HepG2 (cell line): ENCODE data around the gene GPR62. TPM values are rescaled to one million over a fixed set of nuclear protein-coding genes. Genes with fewer than 3 reads are reported as not detected.

ENCODE experiments used
- KDM6A ChIP-seq: IDR thresholded peaks from 2 replicates; pipeline ENCODE4 v1.6.1; 2016; ENCODE audit warnings: low read depth
- MXD4 ChIP-seq: IDR thresholded peaks from 2 replicates; pipeline ENCODE4 v1.6.1; 2016; ENCODE audit warnings: mild to moderate bottlenecking, missing biosample characterization, missing genetic modification reagents
- ONECUT2 ChIP-seq: sonication (generic); formaldehyde crosslinking; IDR thresholded peaks from 2 replicates; pipeline ENCODE4 v1.4.0; 2020; ENCODE audit warnings: missing genetic modification reagents
- SIN3A ChIP-seq: IDR thresholded peaks from 2 replicates; pipeline ENCODE4 v1.6.1; 2011; ENCODE audit warnings: low read depth, mild to moderate bottlenecking, control low read depth, low read length, borderline replicate concordance
- SOX5 ChIP-seq: IDR thresholded peaks from 2 replicates; pipeline ENCODE4 v1.6.1; 2016; ENCODE audit warnings: borderline replicate concordance
- ZNF768 ChIP-seq: sonication (generic); formaldehyde crosslinking; IDR thresholded peaks from 2 replicates; pipeline ENCODE4 v1.4.0; 2020; ENCODE audit warnings: missing genetic modification reagents
- ZNF777 ChIP-seq: sonication (generic); formaldehyde crosslinking; IDR thresholded peaks from 2 replicates; pipeline ENCODE4 v1.4.0; 2020; ENCODE audit warnings: missing genetic modification reagents
- ZSCAN20 ChIP-seq: sonication (generic); formaldehyde crosslinking; IDR thresholded peaks from 2 replicates; pipeline ENCODE4 v1.4.0; 2020; ENCODE audit warnings: missing genetic modification reagents, mild to moderate bottlenecking, borderline replicate concordance
- polyA plus RNA-seq, 8 experiments: library from polyadenylated mRNA; depleted of rRNA in 3 of 8; stranded (reverse) in 7 of 8; unstranded in 1 of 8; fragments of >200 nt; fragmentation: Illumina TruSeq in 4 of 8; extraction: Trizol in 4 of 8; gene quantifications; 2 replicates each; pipeline versions ENCODE4 v1.2.1 to v1.2.3, GENCODE V29; 2011 to 2016; ENCODE audit warnings: low read depth in 4 of 8, missing spikeins in 1 of 8, mixed read lengths in 1 of 8; ENCODE audit not compliant: insufficient read depth in 1 of 8
- total RNA-seq, 5 experiments: library from RNA; depleted of rRNA; stranded (reverse); fragments of >200 nt; fragmentation: Illumina TruSeq; extraction: Trizol; gene quantifications; 2 replicates each; pipeline ENCODE4 v1.2.3, GENCODE V29; 2016; ENCODE audit warnings: low read depth in 1 of 5
- TF ChIP-seq, protein P1 (sequence below): sonication (generic); formaldehyde crosslinking; IDR thresholded peaks from 2 replicates; pipeline ENCODE4 v1.4.0; 2020; ENCODE audit warnings: missing genetic modification reagents, borderline replicate concordance
- TF ChIP-seq, protein P2 (sequence below), 2 experiments: sonication (generic) in 1 of 2; formaldehyde crosslinking in 1 of 2; IDR thresholded peaks; 2 replicates each; pipeline versions ENCODE4 v1.6.1 to v1.9.0; 2014 to 2022; ENCODE audit warnings: antibody characterized with exemption in 1 of 2, borderline replicate concordance in 1 of 2, inconsistent platforms in 1 of 2, low read depth in 1 of 2, missing genetic modification reagents in 1 of 2
- TF ChIP-seq, protein P3 (sequence below): sonication (generic); formaldehyde crosslinking; IDR thresholded peaks from 2 replicates; pipeline ENCODE4 v1.5.0; 2020; ENCODE audit warnings: missing genetic modification reagents

GPR62 gene
- total and polyA plus RNA-seq, 2 of the 13 experiments (the other 11 are each of a cell fraction or from before 2014, with no cell fraction given) = not detected

DNA sequence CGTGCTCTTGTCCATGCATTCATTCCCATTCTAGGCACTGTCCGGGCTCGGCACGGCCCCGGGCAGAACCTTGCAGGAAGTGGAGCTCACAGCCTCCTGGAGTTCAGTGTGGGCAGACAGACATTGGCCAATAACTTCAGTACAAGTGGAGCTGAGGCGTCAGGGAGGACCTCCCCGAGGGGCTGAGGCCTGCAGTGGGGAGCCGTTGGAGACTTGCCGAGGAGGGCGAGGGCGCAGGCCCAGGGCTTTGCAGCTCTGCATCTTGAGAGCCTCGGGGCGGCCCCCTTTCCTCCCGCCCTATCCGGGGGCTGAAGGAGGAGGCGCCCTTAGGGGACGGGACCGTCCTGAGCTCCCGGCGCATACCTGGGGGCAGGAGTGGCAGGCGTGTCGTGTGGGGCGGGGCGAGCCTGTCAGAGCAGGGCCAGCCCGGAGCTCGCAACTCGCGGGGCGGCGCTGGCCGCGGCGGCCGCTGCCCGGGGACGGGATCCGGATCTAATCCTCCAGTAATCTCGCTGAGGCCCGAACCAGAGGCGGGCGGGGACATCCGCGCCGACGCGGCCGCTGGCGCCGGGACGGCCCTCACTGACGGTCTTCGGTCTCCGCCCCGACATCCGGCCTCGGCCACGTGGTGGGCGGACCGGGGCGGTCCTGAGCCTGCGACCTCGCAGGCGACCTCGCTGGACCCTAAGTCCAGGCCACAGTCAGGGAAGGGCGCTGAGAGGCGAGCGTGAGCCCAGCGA lies 27.8 kb downstream of the GPR62 start, which contains the start of gene ACY1 (continued):
- TF ChIP-seq, protein P1, sequence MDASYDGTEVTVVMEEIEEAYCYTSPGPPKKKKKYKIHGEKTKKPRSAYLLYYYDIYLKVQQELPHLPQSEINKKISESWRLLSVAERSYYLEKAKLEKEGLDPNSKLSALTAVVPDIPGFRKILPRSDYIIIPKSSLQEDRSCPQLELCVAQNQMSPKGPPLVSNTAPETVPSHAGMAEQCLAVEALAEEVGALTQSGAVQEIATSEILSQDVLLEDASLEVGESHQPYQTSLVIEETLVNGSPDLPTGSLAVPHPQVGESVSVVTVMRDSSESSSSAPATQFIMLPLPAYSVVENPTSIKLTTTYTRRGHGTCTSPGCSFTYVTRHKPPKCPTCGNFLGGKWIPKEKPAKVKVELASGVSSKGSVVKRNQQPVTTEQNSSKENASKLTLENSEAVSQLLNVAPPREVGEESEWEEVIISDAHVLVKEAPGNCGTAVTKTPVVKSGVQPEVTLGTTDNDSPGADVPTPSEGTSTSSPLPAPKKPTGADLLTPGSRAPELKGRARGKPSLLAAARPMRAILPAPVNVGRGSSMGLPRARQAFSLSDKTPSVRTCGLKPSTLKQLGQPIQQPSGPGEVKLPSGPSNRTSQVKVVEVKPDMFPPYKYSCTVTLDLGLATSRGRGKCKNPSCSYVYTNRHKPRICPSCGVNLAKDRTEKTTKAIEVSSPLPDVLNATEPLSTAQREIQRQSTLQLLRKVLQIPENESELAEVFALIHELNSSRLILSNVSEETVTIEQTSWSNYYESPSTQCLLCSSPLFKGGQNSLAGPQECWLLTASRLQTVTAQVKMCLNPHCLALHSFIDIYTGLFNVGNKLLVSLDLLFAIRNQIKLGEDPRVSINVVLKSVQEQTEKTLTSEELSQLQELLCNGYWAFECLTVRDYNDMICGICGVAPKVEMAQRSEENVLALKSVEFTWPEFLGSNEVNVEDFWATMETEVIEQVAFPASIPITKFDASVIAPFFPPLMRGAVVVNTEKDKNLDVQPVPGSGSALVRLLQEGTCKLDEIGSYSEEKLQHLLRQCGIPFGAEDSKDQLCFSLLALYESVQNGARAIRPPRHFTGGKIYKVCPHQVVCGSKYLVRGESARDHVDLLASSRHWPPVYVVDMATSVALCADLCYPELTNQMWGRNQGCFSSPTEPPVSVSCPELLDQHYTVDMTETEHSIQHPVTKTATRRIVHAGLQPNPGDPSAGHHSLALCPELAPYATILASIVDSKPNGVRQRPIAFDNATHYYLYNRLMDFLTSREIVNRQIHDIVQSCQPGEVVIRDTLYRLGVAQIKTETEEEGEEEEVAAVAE = 0 out of 2 replicates have a peak, but pooled peaks have one; percentile 45
- peak; percentile 87 for TF ChIP-seq SIN3A
- peak; percentile 76; the same call in 1 of the 2 replicates for TF ChIP-seq ZSCAN20 (CRISPR knock-in tag)
- peak; percentile 32; the same call in 1 of the 2 replicates for TF ChIP-seq KDM6A (CRISPR knock-in tag)
- peak; percentile 14; the same call in 1 of the 2 replicates for TF ChIP-seq ZNF768 (CRISPR knock-in tag)
- TF ChIP-seq ZNF777 (CRISPR knock-in tag) = peak; percentile 65; the same call in 1 of the 2 replicates
- TF ChIP-seq MXD4 (CRISPR knock-in tag) = peak; percentile 90
- TF ChIP-seq SOX5 (CRISPR knock-in tag) = peak; percentile 71
- no peak; the same call in 1 of the 2 replicates for TF ChIP-seq ONECUT2 (CRISPR knock-in tag)
- TF ChIP-seq, protein P2, sequence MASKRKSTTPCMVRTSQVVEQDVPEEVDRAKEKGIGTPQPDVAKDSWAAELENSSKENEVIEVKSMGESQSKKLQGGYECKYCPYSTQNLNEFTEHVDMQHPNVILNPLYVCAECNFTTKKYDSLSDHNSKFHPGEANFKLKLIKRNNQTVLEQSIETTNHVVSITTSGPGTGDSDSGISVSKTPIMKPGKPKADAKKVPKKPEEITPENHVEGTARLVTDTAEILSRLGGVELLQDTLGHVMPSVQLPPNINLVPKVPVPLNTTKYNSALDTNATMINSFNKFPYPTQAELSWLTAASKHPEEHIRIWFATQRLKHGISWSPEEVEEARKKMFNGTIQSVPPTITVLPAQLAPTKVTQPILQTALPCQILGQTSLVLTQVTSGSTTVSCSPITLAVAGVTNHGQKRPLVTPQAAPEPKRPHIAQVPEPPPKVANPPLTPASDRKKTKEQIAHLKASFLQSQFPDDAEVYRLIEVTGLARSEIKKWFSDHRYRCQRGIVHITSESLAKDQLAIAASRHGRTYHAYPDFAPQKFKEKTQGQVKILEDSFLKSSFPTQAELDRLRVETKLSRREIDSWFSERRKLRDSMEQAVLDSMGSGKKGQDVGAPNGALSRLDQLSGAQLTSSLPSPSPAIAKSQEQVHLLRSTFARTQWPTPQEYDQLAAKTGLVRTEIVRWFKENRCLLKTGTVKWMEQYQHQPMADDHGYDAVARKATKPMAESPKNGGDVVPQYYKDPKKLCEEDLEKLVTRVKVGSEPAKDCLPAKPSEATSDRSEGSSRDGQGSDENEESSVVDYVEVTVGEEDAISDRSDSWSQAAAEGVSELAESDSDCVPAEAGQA (IDR thresholded peaks at IDR 0.05; ENCODE audit: low read depth) = no peak; the same call in 1 of the 2 replicates
- TF ChIP-seq, protein P2 (CRISPR knock-in tag; IDR thresholded peaks at IDR 0.05; ENCODE audit: borderline replicate concordance) = no peak
- TF ChIP-seq, protein P3, sequence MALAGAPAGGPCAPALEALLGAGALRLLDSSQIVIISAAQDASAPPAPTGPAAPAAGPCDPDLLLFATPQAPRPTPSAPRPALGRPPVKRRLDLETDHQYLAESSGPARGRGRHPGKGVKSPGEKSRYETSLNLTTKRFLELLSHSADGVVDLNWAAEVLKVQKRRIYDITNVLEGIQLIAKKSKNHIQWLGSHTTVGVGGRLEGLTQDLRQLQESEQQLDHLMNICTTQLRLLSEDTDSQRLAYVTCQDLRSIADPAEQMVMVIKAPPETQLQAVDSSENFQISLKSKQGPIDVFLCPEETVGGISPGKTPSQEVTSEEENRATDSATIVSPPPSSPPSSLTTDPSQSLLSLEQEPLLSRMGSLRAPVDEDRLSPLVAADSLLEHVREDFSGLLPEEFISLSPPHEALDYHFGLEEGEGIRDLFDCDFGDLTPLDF = no peak; the same call in 1 of the 2 replicates
